ENCODE data around the gene FRS3.
A peak's percentile ranks its signal among the peaks of the same experiment; 100 is the strongest.

FRS3 gene

GRCh38 chr6:41731561-41732086 lies 48.1 kb downstream of the FRS3 start:
- Histone ChIP-seq H3K27ac (peak overlapping the region; percentile 4 to 100 (median 96); a peak in 19 of 22 replicates), H3K4me2 (peak overlapping the region; percentile 96 to 100 (median 99)), H3K9me3 (replicated peaks in 1 of 11) (no peaks in the 10 kb centered on the region), H3K4me3 (peak overlapping the region; percentile 77 to 98 (median 90)), H3K4me1 (peaks cover 76 to 84% (median 80%) of the 10 kb centered on the region in 10 experiments), H3K27me3 (no peaks in the 10 kb centered on the region), H4K20me1 (peaks cover 5 to 68% (median 16%) of the 10 kb centered on the region in 11 experiments; a peak in 15 of 22 replicates), H3K9ac (peak overlapping the region; percentile 81 to 99 (median 95); a peak in 21 of 22 replicates), H3K36me3 (peaks cover 0 to 30% (median 5%) of the 10 kb centered on the region in 11 experiments; a peak in 9 of 22 replicates)
- no peak for TF ChIP-seq Cebpa-rat (IDR thresholded peaks at IDR 0.05)

DNA sequence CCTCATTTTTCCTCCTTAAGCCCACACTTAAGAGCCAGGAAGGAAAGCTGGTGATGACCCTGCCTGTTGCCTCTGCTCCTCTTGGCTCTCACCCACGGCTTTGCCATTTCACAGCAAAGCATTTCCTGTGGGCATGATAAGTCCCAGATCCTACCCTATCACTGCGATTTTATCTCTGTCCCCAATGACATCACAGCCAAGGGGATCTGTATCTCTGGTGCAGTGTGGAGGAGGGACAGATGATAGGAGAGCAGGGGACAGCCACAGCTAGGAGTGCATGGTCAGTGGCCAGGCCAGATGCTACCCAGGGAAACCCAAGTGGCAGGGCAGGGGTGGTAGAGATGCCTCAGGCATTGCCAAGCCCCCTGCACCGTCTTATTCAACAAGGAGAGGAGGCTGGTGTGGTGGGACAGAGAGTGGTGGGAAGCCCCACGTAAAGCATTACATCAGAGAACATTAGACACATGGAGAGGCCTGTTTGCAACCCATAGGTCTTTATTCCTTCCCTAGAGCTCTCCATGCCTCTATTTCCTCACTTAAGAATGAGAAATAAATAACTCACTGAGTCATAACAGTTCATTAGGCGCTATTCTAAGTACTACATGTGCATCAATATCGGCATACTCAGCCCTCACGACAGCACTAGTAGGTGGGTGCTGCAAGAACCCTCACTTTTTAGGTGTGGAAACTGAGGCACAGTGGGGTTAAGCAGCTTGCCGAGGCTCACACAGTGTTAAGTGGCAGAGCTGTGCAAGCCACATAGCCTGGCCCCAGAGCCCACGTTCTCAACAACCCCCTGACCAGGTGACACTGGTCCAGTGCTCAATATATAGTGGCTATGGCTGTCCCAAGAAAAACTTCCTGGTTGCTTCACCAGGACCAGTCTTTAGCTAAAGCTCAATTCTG lies 48.9 kb downstream of the FRS3 start:
- Histone ChIP-seq H3K36me3 (peaks cover 0 to 34% (median 12%) of the 10 kb centered on the region in 11 experiments; a peak in 11 of 22 replicates), H3K4me2 (peak overlapping the region; percentile 96 to 100 (median 99)), H3K27me3 (no peaks in the 10 kb centered on the region), H3K9ac (peak overlapping the region; percentile 81 to 99 (median 95); a peak in 20 of 22 replicates), H3K4me1 (peaks cover 77 to 84% (median 81%) of the 10 kb centered on the region in 10 experiments), H3K4me3 (peak overlapping the region; percentile 77 to 98 (median 90)), H3K27ac (peak overlapping the region in 10 of 11 experiments; percentile 18 to 100 (median 96); a peak in 19 of 22 replicates), H4K20me1 (peaks cover 5 to 68% (median 16%) of the 10 kb centered on the region in 11 experiments; a peak in 15 of 22 replicates), H3K9me3 (replicated peaks in 1 of 11) (no peaks in the 10 kb centered on the region)
- 0 out of 22 replicates have a peak, but pooled peaks of 1 of the 11 experiments have one; percentile 8 for TF ChIP-seq Cebpa-rat (IDR thresholded peaks at IDR 0.05)

DNA sequence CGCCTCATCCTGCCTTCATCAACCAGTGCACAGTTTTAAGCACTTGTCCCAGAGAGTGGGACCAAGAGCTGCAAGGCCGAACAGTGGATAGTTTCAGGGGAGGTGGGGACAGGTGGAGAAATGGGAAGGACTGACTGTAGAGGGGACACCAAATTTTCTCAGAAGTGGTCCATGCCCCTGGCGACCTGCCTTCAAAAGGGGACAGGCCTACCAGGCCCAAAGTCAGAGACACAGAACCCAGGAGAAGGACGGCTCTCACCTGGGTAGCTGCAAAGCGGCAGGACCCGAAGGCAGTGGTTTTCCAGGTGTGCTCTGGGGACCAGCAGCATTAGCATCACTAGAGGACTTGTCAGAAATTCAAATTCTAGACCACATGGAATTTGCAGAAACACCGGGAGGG lies 50.1 kb downstream of the FRS3 start:
- Histone ChIP-seq H3K4me1 (peaks cover 86 to 93% (median 90%) of the 10 kb centered on the region in 10 experiments), H3K4me2 (peak overlapping the region; percentile 96 to 100 (median 99))

GRCh38 chr6:41728954-41729353 lies 50.7 kb downstream of the FRS3 start:
- Histone ChIP-seq H3K27ac (peak overlapping the region in 10 of 11 experiments; percentile 5 to 100 (median 96); a peak in 20 of 22 replicates), H3K36me3 (peaks cover 0 to 36% (median 13%) of the 10 kb centered on the region in 11 experiments; a peak in 11 of 22 replicates), H3K9me3 (replicated peaks in 1 of 11) (no peaks in the 10 kb centered on the region), H3K4me3 (peak overlapping the region in 5 of 10 experiments; percentile 31 to 98 (median 86); a peak in 7 of 20 replicates), H3K9ac (peak overlapping the region; percentile 51 to 99 (median 95); a peak in 19 of 22 replicates), H3K27me3 (no peaks in the 10 kb centered on the region), H3K4me2 (peak overlapping the region; percentile 96 to 100 (median 99)), H3K4me1 (peaks cover 93 to 100% (median 96%) of the 10 kb centered on the region in 10 experiments), H4K20me1 (peaks cover 5 to 75% (median 16%) of the 10 kb centered on the region in 11 experiments; a peak in 15 of 22 replicates)
- TF ChIP-seq Cebpa-rat (IDR thresholded peaks at IDR 0.05), result no peak

More for the DNA sequence above, 50.1 kb downstream of the FRS3 start:
- peak overlapping the region in 6 of 10 experiments; percentile 77 to 98 (median 91); a peak in 12 of 20 replicates for H3K4me3 ChIP-seq
- no peaks in the 10 kb centered on the region for H3K9me3 ChIP-seq (replicated peaks in 1 of 11)
- H4K20me1 ChIP-seq, result peaks cover 5 to 75% (median 16%) of the 10 kb centered on the region in 11 experiments; a peak in 15 of 22 replicates
- peak overlapping the region in 9 of 11 experiments; percentile 53 to 100 (median 97); a peak in 16 of 22 replicates for H3K27ac ChIP-seq
- H3K9ac ChIP-seq, result peak overlapping the region; percentile 59 to 99 (median 95); a peak in 18 of 22 replicates
- no peak for TF ChIP-seq Cebpa-rat (IDR thresholded peaks at IDR 0.05)
- H3K27me3 ChIP-seq, result no peaks in the 10 kb centered on the region
- H3K36me3 ChIP-seq, result peaks cover 0 to 36% (median 13%) of the 10 kb centered on the region in 11 experiments; a peak in 11 of 22 replicates

GRCh38 chr6:41728073-41728936 lies 51.4 kb downstream of the FRS3 start:
- peak overlapping the region in 6 of 10 experiments; percentile 34 to 98 (median 82); a peak in 8 of 20 replicates for H3K4me3 ChIP-seq
- H3K9ac ChIP-seq, result peak overlapping the region; percentile 51 to 99 (median 95); a peak in 20 of 22 replicates
- peak overlapping the region in 10 of 11 experiments; percentile 5 to 100 (median 96); a peak in 20 of 22 replicates for H3K27ac ChIP-seq
- peaks cover 5 to 75% (median 16%) of the 10 kb centered on the region in 11 experiments; a peak in 15 of 22 replicates for H4K20me1 ChIP-seq
- peaks cover 97 to 99% (median 98%) of the 10 kb centered on the region in 10 experiments for H3K4me1 ChIP-seq
- no peaks in the 10 kb centered on the region for H3K27me3 ChIP-seq
- peaks cover 0 to 36% (median 13%) of the 10 kb centered on the region in 11 experiments; a peak in 11 of 22 replicates for H3K36me3 ChIP-seq
- TF ChIP-seq Cebpa-rat (IDR thresholded peaks at IDR 0.05), result no peak
- no peaks in the 10 kb centered on the region for H3K9me3 ChIP-seq (replicated peaks in 1 of 11)
- peak overlapping the region; percentile 96 to 100 (median 99) for H3K4me2 ChIP-seq

DNA sequence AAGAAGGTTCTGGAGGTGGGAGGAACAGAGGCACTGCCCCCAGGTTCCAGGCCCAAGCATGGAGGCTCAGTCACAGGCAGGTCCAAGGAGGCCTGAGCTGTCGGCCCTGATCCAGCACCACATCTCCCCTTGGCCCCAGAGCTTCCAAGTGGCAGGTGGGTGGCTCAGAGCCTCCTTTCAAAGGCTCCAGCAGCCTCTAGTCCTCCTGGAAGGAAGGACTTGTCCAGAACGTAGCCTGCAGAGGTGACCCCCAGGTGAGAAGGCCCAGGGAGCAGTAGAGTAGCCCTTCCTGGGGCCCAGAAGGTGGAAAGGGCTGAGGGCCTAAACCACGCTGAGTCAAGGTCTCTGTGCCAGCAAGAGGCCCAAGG lies 52.0 kb downstream of the FRS3 start:
- peak overlapping the region; percentile 51 to 99 (median 91); a peak in 20 of 22 replicates for H3K9ac ChIP-seq

GRCh38 chr6:41726876-41727275 lies 52.8 kb downstream of the FRS3 start:
- H3K9me3 ChIP-seq (replicated peaks in 1 of 11), result no peaks in the 10 kb centered on the region
- TF ChIP-seq Cebpa-rat (IDR thresholded peaks at IDR 0.05), result no peak
- H3K4me3 ChIP-seq, result peak overlapping the region in 7 of 10 experiments; percentile 30 to 97 (median 45); a peak in 13 of 20 replicates
- peaks cover 0 to 34% (median 13%) of the 10 kb centered on the region in 11 experiments; a peak in 11 of 22 replicates for H3K36me3 ChIP-seq
- H3K4me2 ChIP-seq, result peak overlapping the region; percentile 96 to 100 (median 99)
- no peaks in the 10 kb centered on the region for H3K27me3 ChIP-seq
- peaks cover 97 to 99% (median 98%) of the 10 kb centered on the region in 10 experiments for H3K4me1 ChIP-seq
- peak overlapping the region; percentile 5 to 100 (median 96); a peak in 20 of 22 replicates for H3K27ac ChIP-seq
- H4K20me1 ChIP-seq, result peaks cover 5 to 63% (median 16%) of the 10 kb centered on the region in 11 experiments; a peak in 15 of 22 replicates
- peak overlapping the region; percentile 30 to 99 (median 91); a peak in 18 of 22 replicates for H3K9ac ChIP-seq

More for the DNA sequence above, 52.0 kb downstream of the FRS3 start:
- Histone ChIP-seq H3K36me3 (peaks cover 0 to 36% (median 13%) of the 10 kb centered on the region in 11 experiments; a peak in 11 of 22 replicates), H3K4me2 (peak overlapping the region; percentile 96 to 100 (median 99)), H3K27ac (peak overlapping the region in 10 of 11 experiments; percentile 5 to 100 (median 96); a peak in 19 of 22 replicates), H3K4me1 (peaks cover 97 to 99% (median 98%) of the 10 kb centered on the region in 10 experiments), H4K20me1 (peaks cover 5 to 71% (median 16%) of the 10 kb centered on the region in 11 experiments; a peak in 15 of 22 replicates), H3K9me3 (replicated peaks in 1 of 11) (no peaks in the 10 kb centered on the region), H3K4me3 (peak overlapping the region in 6 of 10 experiments; percentile 31 to 97 (median 47); a peak in 9 of 20 replicates), H3K27me3 (no peaks in the 10 kb centered on the region)
- no peak for TF ChIP-seq Cebpa-rat (IDR thresholded peaks at IDR 0.05)

All from BLaER1 treated with 17β-estradiol and CSF1 and Interleukin-3, amounts not matched to agents 10 nM and 100 nM (cell line).